ENCODE data around the gene ZRANB1. TPM values are rescaled to one million over a fixed set of nuclear protein-coding genes. Genes with fewer than 3 reads are reported as not detected.

ZRANB1 gene
- polyA plus RNA-seq, 3 donors, result 5.4 to 16.0 (median 10.9) TPM

GRCh38 chr10:125037145-125037877, 95.4 kb downstream of the ZRANB1 start:
- 59 to 91% (median 79%) methylated on average over 8 of the region's 8 CpGs for WGBS, 3 donors
- H3K27ac ChIP-seq (ENCODE audit: low read depth, low read length), result no peak overlapping the region

Other genes starting within 250 kb of the ZRANB1 start
- 10 to 100 TPM in 1 of 3 donors, 1 to 10 TPM in 2; 7.1 to 12.8 (median 9.8) TPM for gene FAM53B, start 197.7 kb upstream of the ZRANB1 start, polyA plus RNA-seq
- 10 to 100 TPM in 1 of 3 donors, 1 to 10 TPM in 2; 7.4 to 10.3 (median 9.2) TPM for gene EEF1AKMT2, start 150.2 kb upstream of the ZRANB1 start, polyA plus RNA-seq
- gene ABRAXAS2, start 140.3 kb upstream of the ZRANB1 start, polyA plus RNA-seq, result 1 to 10 TPM; 3.9 to 7.0 (median 6.9) TPM
- gene CTBP2, start 218.4 kb downstream of the ZRANB1 start, polyA plus RNA-seq, result 10 to 100 TPM; 18.9 to 29.8 (median 29.5) TPM